ENCODE measurements around the gene CD28. TPM values are rescaled to one million over a fixed set of nuclear protein-coding genes. Genes with fewer than 3 reads are reported as not detected.
"Not testable (repeated sequence)": the region's sequence is repeated elsewhere in the genome, so short reads cannot be mapped to it uniquely, and the experiment has no call there.

Gene CD28
- total and polyA plus RNA-seq, 4 donors, result 1.0 to 11.0 (median 5.7) TPM

DNA sequence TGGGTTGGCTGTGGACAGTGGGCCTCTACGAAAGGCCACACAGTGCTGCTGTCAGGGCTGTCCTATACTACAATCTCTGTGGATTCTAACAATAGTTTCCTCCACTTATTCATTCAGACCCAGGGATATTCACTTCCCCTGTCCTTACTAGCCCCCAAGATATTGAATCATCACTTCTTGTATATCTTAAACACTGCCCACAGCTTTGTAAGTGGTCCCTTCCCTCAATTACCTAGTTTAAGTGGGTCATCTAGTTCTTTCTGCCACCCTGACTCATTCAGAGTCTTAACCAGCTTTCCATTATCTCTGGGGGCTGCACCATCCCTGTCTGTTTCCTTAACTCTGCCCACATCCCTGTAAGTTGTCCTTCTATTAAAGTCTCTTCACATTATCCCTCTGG is 69.2 kb downstream of the CD28 start:
- H3K9me3 ChIP-seq (ENCODE audit: control insufficient read depth, low read length), result no peaks in the 10 kb centered on the region
- DNase-seq (no peak), ATAC-seq (ENCODE audit: low FRiP score) (no peak)
- intact Hi-C loops (cut with DNase I), result no loop called here
- no peaks in the 10 kb centered on the region for H3K27me3 ChIP-seq (ENCODE audit: control insufficient read depth in 1 of 2, insufficient read depth in 2 of 2, low read length in 1 of 2)
- 96 to 100% methylated on average over 1 of the region's 1 CpG for WGBS, 2 donors
- H3K4me3 ChIP-seq (ENCODE audit: low read length in 2 of 2), result no peak overlapping the region
- H3K36me3 ChIP-seq (ENCODE audit: control insufficient read depth in 1 of 2, insufficient read depth in 2 of 2, low read length in 1 of 2), result no peaks in the 10 kb centered on the region
- no peak overlapping the region for H3K27ac ChIP-seq (ENCODE audit: low read depth in 1 of 2, low read length in 2 of 2)
- H3K4me1 ChIP-seq (ENCODE audit: control insufficient read depth in 1 of 2, insufficient read depth in 2 of 2, low read length in 2 of 2), result no peaks in the 10 kb centered on the region

DNA sequence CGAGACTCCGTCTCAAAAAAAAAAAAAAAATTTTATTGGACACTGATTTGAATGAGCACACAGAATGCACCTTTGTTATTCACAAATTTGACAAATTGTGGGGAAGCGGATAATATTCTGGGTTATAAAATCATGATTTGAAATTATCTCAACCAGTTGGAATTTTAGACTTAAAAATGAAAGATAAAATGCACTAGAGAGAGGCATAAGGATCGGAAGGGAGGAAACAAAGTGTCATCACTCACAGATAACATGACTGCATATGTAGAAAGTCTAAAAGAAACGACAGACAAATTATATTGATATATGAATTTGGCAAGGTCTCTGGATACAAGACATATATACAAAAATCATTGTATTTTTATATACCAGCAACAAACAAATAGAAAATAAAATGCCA is 70.6 kb downstream of the CD28 start:
- H3K4me1 ChIP-seq (ENCODE audit: control insufficient read depth in 1 of 2, insufficient read depth in 2 of 2, low read length in 2 of 2), result no peaks in the 10 kb centered on the region
- ATAC-seq (ENCODE audit: low FRiP score) (no peak), DNase-seq (no peak)
- WGBS, 2 donors, result 60 to 76% methylated on average over 5 of the region's 5 CpGs
- H3K27me3 ChIP-seq (ENCODE audit: control insufficient read depth in 1 of 2, insufficient read depth in 2 of 2, low read length in 1 of 2), result no peaks in the 10 kb centered on the region
- H3K27ac ChIP-seq (ENCODE audit: low read depth in 1 of 2, low read length in 2 of 2), result no peak overlapping the region
- H3K4me3 ChIP-seq (ENCODE audit: low read length in 2 of 2), result no peak overlapping the region
- intact Hi-C loops (cut with DNase I), result no loop called here
- H3K9me3 ChIP-seq (ENCODE audit: control insufficient read depth, low read length), result no peaks in the 10 kb centered on the region
- no peaks in the 10 kb centered on the region for H3K36me3 ChIP-seq (ENCODE audit: control insufficient read depth in 1 of 2, insufficient read depth in 2 of 2, low read length in 1 of 2)

DNA sequence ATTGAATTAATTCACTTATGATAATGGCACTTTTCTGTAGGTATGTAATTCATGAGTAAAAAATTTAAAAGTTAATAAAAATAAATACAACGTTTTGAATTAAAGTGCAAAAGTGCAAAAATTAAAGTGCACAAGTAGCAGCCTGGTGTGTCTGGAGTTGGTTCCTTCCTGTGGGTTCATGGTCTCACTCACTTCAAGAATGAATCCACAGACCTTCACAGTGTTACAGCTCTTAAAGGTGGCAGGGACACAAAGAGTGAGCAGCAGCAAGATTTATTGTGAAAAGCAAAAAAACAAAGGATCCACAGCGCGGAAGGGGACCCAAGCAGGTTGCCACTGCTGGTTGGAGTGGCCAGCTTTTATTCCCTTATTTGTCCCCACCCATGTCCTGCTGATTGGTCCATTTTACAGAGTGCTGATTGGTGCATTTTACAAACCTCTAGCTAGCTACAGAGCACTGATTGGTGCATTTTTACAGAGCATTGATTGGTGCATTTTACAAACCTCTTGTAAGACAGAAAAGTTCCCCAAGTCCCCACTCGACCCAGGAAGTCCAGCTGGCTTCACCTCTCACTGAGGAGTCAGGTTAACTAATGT is 73.1 kb downstream of the CD28 start:
- DNase-seq; H3K36me3 ChIP-seq (ENCODE audit: control insufficient read depth in 1 of 2, insufficient read depth in 2 of 2, low read length in 1 of 2); H3K27me3 ChIP-seq (ENCODE audit: control insufficient read depth in 1 of 2, insufficient read depth in 2 of 2, low read length in 1 of 2); ATAC-seq (ENCODE audit: low FRiP score); intact Hi-C loops (cut with DNase I); H3K27ac ChIP-seq (ENCODE audit: low read depth in 1 of 2, low read length in 2 of 2); H3K9me3 ChIP-seq (ENCODE audit: control insufficient read depth, low read length); H3K4me1 ChIP-seq (ENCODE audit: control insufficient read depth in 1 of 2, insufficient read depth in 2 of 2, low read length in 2 of 2); H3K4me3 ChIP-seq (ENCODE audit: low read length in 2 of 2): not testable (repeated sequence)
- WGBS, 2 donors, result 84 to 88% methylated on average over 4 of the region's 4 CpGs

DNA sequence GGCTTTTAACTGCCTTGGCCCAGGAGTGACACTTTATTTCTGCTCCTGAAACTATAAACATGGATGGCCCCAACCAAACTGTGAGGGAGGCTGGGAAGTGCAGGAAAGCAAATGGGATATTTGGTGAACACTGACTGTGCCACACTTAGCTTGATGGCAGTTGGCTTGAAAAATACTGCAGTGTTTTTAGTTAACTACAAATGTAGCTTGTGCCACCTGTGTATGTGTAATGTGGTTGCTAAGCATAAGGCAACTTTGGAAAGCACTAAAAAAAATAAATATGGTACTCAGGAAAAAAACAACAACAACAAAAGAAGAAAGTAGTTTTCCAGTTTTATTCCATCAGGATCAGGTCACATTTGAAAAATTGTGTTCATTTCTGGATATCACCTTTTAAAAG is 73.8 kb downstream of the CD28 start:
- intact Hi-C loops (cut with DNase I), result no loop called here
- no peak overlapping the region for H3K4me3 ChIP-seq (ENCODE audit: low read length in 2 of 2)
- H3K36me3 ChIP-seq (ENCODE audit: control insufficient read depth in 1 of 2, insufficient read depth in 2 of 2, low read length in 1 of 2), result no peaks in the 10 kb centered on the region
- H3K9me3 ChIP-seq (ENCODE audit: control insufficient read depth, low read length), result no peaks in the 10 kb centered on the region
- H3K27ac ChIP-seq (ENCODE audit: low read depth in 1 of 2, low read length in 2 of 2), result no peak overlapping the region
- ATAC-seq (ENCODE audit: low FRiP score) (no peak), DNase-seq (no peak)
- H3K4me1 ChIP-seq (ENCODE audit: control insufficient read depth in 1 of 2, insufficient read depth in 2 of 2, low read length in 2 of 2), result peaks cover 0 to 3% of the 10 kb centered on the region in 2 donors
- H3K27me3 ChIP-seq (ENCODE audit: control insufficient read depth in 1 of 2, insufficient read depth in 2 of 2, low read length in 1 of 2), result no peaks in the 10 kb centered on the region

DNA sequence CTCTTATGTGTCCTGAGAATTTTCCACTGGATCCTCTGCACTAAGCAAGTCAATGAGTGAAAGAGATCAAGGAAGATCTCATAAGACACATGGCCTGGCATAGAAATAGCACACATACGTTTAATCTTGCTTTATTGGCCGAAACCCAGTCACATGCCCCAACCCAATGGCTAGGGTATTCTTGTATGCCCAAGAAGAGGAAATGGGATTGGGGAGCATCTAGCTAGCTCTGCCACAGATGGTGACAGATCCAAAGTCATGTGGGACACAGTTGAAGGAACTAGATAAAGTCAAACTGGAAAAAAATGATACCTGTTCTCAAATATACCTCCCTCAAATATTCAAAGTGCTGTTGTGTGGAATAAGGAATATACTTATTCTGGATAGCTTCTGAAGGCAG is 74.7 kb downstream of the CD28 start:
- Histone ChIP-seq H3K27ac (ENCODE audit: low read depth in 1 of 2, low read length in 2 of 2) (no peak overlapping the region), H3K36me3 (ENCODE audit: control insufficient read depth in 1 of 2, insufficient read depth in 2 of 2, low read length in 1 of 2) (no peaks in the 10 kb centered on the region), H3K4me3 (ENCODE audit: low read length in 2 of 2) (no peak overlapping the region), H3K4me1 (ENCODE audit: control insufficient read depth in 1 of 2, insufficient read depth in 2 of 2, low read length in 2 of 2) (peaks cover 0 to 3% of the 10 kb centered on the region in 2 donors), H3K9me3 (ENCODE audit: control insufficient read depth, low read length) (no peaks in the 10 kb centered on the region), H3K27me3 (ENCODE audit: control insufficient read depth in 1 of 2, insufficient read depth in 2 of 2, low read length in 1 of 2) (no peaks in the 10 kb centered on the region)
- intact Hi-C loops (cut with DNase I), result no loop called here
- ATAC-seq (ENCODE audit: low FRiP score), result no peak
- 87 to 91% methylated on average over 2 of the region's 2 CpGs for WGBS, 2 donors
- no peak for DNase-seq

DNA sequence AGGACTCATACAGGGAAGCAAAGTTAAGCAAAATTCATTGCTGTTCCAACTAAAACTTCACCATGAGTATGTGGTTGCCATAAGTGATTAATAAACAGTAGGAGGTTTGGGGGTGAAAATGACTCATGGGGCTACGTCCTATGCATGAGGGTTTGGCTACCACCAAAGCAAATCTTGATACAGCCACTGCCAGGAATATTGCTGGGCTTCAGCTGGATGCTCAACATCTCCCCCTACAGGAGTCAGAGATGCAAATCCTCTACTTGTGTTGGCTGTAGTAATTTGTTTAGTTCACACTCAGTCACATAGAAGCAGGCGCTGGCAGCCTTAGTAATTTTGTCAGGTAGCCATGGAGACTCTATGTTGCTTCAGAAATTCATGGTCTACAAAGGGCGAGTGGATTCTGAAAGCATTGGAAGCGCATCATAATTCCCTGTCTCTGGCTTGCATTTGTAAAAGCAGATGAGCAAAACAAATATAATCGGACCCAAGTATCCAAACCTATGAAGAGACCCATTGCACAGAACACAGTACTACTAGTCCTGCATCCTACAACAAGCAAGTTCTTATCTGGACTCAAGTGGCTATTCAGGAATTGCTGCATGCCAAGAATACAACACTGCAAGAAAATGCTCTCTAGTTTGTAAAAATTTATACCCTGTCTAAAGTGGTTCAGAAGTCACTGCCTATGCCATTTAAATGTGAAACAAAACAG is 76.0 kb downstream of the CD28 start:
- H3K9me3 ChIP-seq (ENCODE audit: control insufficient read depth, low read length), result no peaks in the 10 kb centered on the region
- peaks cover 0 to 3% of the 10 kb centered on the region in 2 donors for H3K4me1 ChIP-seq (ENCODE audit: control insufficient read depth in 1 of 2, insufficient read depth in 2 of 2, low read length in 2 of 2)
- DNase-seq, result peak in 1 of 2 donors; percentile 65
- no peaks in the 10 kb centered on the region for H3K36me3 ChIP-seq (ENCODE audit: control insufficient read depth in 1 of 2, insufficient read depth in 2 of 2, low read length in 1 of 2)
- peak; percentile 73 for ATAC-seq (ENCODE audit: low FRiP score)
- no peak overlapping the region for H3K27ac ChIP-seq (ENCODE audit: low read depth in 1 of 2, low read length in 2 of 2)
- WGBS, 2 donors, result 49% methylated on average over 5 of the region's 5 CpGs
- intact Hi-C loops (cut with DNase I), result no loop called here
- H3K4me3 ChIP-seq (ENCODE audit: low read length in 2 of 2), result no peak overlapping the region
- no peaks in the 10 kb centered on the region for H3K27me3 ChIP-seq (ENCODE audit: control insufficient read depth in 1 of 2, insufficient read depth in 2 of 2, low read length in 1 of 2)

DNA sequence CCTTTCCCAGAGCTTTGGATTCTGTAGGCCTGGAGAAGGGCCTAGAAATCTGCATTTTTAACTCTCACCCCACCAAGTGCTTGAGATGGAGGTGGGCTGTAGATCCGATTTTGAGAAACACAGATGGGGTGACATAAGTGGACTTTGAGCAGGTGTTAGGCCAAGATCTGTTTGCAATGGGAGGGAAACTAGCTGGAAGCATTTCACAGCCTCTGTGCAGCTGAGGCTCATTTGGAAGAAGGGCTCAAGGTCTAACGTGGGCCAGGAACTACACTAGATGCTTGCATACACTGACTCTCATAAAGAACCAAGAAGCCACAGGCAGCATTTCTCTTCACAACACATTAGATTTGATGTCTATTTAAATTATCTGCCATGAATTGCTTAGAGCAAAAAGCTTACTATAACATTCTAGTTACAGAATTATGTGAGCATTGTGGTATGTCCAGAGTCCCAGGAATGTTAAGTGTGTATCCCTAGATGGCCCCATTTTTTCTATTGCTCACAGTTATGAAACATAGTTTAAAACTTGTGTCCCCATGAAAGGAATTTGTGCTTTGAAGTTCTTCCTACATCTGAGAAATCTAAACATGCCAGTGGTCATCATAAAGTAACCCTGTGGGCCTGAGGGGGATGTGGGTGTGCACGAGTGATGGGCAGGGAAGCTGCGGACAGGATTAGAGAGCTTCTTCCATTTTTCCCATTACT is 77.2 kb downstream of the CD28 start:
- intact Hi-C loops (cut with DNase I), result no loop called here
- DNase-seq (no peak), ATAC-seq (ENCODE audit: low FRiP score) (no peak)
- Histone ChIP-seq H3K27me3 (ENCODE audit: control insufficient read depth in 1 of 2, insufficient read depth in 2 of 2, low read length in 1 of 2) (no peaks in the 10 kb centered on the region), H3K9me3 (ENCODE audit: control insufficient read depth, low read length) (no peaks in the 10 kb centered on the region), H3K4me3 (ENCODE audit: low read length in 2 of 2) (no peak overlapping the region), H3K4me1 (ENCODE audit: control insufficient read depth in 1 of 2, insufficient read depth in 2 of 2, low read length in 2 of 2) (peaks cover 0 to 3% of the 10 kb centered on the region in 2 donors), H3K36me3 (ENCODE audit: control insufficient read depth in 1 of 2, insufficient read depth in 2 of 2, low read length in 1 of 2) (no peaks in the 10 kb centered on the region), H3K27ac (ENCODE audit: low read depth in 1 of 2, low read length in 2 of 2) (peak overlapping the region in 1 of 2 donors; percentile 76)
- WGBS, 2 donors, result 62 to 64% methylated on average over 4 of the region's 4 CpGs

DNA sequence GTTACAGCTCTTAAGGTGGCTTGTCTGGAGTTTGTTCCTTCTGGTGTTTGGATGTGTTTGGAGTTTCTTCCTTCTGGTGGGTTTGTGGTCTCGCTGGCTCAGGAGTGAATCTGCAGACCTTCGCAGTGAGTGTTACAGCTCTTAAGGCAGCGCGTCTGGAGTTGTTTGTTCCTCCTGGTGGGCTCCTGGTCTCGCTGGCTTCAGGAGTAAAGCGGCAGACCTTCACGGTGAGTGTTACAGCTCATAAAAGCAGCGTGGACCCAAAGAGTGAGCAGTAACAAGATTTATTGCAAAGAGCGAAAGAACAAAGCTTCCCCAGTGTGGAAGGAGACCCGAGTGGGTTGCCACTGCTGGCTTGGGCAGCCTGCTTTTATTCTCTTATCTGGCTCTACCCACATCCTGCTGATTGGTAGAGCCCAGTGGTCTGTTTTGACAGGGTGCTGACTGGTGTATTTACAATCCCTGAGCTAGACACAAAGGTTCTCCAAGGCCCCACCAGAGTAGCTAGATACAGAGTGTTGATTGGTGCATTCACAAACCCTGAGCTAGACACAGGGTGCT is 78.4 kb downstream of the CD28 start:
- H3K9me3 ChIP-seq (ENCODE audit: control insufficient read depth, low read length); ATAC-seq (ENCODE audit: low FRiP score); H3K27me3 ChIP-seq (ENCODE audit: control insufficient read depth in 1 of 2, insufficient read depth in 2 of 2, low read length in 1 of 2); H3K27ac ChIP-seq (ENCODE audit: low read depth in 1 of 2, low read length in 2 of 2); intact Hi-C loops (cut with DNase I); H3K36me3 ChIP-seq (ENCODE audit: control insufficient read depth in 1 of 2, insufficient read depth in 2 of 2, low read length in 1 of 2); H3K4me1 ChIP-seq (ENCODE audit: control insufficient read depth in 1 of 2, insufficient read depth in 2 of 2, low read length in 2 of 2); DNase-seq; H3K4me3 ChIP-seq (ENCODE audit: low read length in 2 of 2): not testable (repeated sequence)
- 85 to 90% methylated on average over 10 of the region's 10 CpGs for WGBS, 2 donors

Measured in aorta (tissue), 5 donors.